NAMALWA (cell line): ENCODE measurements around the gene KAZALD1.

ENCODE experiments used
- DNase-seq: peaks from one replicate; pipeline ENCODE4 v3.0.0-alpha.2; 2015; ENCODE audit warnings: low spot score

The KAZALD1 gene

GRCh38 chr10:101095550-101096213, 33.9 kb downstream of the KAZALD1 start:
- DNase-seq = peak; percentile 82

DNA sequence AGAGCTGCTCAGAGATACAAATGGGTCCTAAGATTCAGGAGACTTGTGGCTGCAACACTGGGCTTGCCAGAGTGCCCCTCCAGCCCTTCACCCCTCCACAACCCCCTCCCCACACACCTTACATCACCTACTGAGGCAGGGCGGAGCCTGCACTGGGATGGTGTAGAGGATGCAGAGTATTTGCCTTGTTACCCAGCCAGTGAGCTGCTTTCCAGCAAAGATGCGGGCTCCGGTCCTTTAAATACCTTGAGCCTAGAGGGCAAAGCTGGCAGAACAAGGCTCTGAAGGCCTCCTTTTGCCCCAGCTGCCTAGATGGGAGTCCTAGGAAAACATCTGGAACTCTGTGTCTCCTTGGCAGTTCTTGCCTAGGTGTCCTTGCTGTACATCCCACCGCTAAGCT, 34.6 kb downstream of the KAZALD1 start:
- no peak for DNase-seq

DNA sequence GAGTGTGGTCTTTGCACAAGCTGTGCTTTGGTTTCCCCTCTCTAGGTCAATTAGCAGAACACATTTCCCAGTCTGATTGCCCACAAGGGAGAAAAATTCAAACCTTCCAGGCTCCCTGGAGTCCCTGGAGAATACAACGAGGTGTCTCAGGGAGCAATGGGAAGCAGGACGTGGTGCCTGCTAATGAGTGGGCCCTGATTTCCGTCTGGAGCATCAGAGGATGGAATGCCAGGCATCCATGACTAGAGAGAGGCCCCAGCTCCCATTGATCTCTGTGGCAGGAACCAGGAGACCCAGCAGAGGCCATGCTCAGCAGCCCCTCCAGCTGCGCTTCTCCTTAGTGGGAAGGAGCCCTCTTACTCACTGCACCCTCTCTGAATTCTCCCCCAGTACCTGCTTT, 36.1 kb downstream of the KAZALD1 start:
- no peak for DNase-seq

- DNase-seq = no peak
These were observed 38.1 kb downstream of the KAZALD1 start for GRCh38 chr10:101099901-101100300.

GRCh38 chr10:101101372-101101881, 39.6 kb downstream of the KAZALD1 start:
- peak; percentile 33 for DNase-seq

- no peak for DNase-seq
These were observed 41.6 kb downstream of the KAZALD1 start for GRCh38 chr10:101103430-101103829.

DNA sequence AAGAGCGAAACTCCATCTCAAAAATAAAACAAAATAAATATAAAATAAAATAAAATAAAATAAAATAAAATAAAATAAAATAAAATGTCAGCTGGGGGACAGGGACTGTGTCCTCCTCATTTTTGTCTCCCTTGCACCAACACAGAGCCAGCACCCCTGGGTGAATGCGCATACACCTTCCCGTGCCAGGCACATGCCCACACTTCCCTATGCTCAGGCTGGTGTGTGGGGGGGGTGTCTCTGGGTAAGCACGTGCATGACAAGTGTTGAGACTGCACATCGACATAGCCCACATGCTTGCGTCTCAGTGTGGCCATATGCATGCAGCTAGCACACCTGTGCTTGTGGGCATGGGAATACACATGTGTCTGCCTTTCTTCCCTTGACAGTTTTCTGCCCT, 44.6 kb downstream of the KAZALD1 start:
- DNase-seq = no peak

DNA sequence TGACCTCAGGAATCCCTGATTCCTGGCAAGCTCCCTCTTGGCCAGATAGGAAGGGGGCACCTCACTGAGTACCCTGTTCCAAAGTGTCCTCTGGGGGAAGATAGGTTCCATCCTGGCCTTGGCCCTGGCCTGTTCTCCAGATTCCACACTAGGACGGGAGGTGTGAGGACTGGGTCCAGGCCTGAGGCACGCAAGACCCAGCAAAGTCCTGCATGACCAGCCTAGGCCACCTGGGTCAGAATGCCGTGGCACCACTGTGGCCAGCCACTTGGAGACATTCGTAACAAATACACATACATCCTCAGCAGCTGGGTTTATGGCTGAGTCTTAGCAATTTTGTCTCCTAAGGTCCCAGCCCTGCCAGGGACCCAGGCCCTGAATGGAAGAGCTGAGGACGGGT, 46.0 kb downstream of the KAZALD1 start:
- DNase-seq = no peak

DNA sequence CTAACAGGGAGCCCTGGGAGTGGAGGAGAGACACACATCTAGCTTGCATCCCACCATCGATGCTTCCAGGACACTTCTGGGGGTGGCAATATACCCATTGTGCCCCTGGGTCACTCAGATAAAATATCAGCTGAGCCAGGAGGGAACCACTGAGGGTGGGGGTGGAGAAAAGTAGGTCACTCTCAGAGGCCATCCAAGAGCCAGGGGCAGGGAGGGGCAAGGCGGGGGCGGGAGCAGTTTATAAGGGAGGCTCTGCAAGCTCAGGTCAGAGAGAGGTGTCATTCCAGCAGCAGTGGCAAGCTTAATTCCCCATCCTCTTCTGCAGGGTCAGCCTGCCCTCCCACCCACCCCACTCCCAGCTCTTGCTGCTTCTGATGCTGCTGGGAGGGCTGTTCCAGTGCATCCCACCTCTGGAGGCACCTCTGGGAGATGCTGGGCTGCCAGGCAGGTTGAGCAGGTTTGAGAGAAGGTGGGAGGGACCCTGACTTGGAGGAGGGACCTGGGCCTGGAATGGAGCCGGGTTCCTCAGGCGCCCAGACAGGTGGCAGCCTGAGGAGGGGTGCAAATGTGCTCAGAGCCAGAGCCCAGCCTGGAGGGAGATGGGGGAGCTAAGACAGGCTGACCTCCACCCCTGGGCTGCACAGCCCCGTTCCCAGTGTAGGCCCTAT, 49.2 kb downstream of the KAZALD1 start:
- DNase-seq = no peak

- DNase-seq = no peak
These were observed 49.8 kb downstream of the KAZALD1 start for GRCh38 chr10:101111547-101111946.

DNA sequence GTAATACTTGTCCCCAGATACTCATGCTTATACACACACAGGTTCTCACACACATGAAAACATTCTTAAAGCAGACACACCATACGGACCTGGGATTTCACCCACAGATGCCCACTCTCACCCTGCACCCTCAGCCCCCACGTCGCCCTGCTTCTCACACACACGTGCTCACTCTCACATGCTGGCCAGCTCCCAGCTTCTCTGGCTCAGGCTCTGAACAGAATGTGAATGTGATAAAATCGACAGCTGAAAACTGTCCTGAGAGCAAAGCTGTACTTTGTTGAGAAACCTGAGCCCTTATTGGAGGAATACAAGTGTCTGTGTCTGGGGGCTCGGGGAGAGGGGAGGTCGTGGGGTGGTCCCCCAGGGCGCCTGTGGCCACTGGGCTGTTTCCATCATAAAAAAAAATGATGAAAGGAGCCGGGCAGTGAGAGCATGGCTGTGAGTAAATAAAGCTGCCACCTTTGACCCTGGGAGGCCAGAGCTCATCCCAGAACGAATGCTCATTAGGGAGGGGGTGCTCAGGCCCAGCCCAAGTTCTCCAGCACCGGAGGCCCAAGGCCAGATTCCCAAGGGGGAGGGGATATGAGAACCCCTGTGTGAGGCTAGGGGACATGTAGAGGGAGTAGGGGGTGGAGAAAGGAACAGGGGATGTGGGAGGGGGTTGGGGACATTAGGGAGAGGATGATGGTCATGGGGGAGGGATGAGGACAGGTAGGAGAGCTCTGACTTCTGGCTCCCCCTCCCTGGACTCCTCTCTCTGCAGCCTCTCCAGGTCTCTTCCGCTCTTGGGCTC, 51.2 kb downstream of the KAZALD1 start:
- no peak for DNase-seq

- no peak for DNase-seq
These were observed 52.2 kb downstream of the KAZALD1 start for GRCh38 chr10:101113890-101114403.

DNA sequence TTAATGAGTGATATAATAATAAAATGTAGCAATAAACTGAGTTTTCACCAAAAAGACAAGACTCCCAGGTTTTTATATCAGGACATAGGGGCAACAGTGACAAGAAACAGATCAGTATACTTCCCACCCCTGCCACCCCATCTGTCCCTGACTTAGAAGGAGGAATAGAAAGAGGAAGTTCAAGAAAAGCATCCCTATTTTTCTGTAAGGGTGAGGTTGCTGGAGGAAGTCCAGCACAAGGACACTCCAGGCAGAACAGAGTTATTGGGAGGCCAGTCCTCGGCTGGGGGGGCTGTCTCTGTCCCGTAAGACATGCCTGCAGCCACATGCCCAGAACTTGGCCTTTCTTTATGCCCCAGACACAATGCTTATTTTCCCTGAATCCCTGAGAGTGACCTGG, 52.9 kb downstream of the KAZALD1 start:
- DNase-seq = no peak
